ENCODE measurements around the gene FILIP1L.

FILIP1L gene

DNA sequence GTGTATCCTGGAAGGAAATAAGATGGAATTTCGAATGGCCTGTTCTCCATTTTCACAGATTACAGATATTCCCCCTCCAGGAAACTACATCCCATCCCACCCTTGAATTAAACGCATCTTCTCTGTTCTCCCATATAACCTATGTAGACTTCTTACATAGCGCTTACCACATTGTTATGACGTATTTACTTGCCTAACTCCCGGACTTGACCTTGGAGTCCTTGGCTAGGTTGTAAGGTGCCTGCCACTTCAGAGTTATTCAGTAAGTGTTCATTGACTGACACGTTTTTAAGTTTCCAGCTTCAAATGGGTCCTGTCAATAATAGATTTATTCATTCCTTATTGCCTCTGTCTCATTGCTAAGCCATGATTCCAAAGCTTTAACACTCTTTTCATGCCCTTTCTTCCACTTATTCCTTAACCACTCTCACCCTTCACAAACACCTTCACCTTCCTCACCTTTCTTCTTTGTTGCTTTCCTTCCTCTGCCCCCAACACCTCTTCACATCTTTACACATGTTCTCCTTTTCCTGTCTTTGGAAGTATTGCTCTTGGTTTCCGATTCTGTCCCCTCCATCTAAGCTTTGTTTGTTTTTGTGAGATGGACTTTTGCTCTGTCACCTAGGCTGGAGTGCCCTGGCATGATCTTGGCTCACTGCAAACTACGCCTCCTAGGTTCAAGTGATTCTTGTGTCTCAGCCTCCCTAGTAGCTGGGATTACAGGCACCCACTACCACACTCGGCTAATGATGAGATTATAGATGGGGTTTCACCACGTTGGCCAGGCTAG lies 158.3 kb downstream of the FILIP1L start:
- no peak for DNase-seq (ENCODE audit: low read depth in 2 of 2, low spot score in 1 of 2)

DNA sequence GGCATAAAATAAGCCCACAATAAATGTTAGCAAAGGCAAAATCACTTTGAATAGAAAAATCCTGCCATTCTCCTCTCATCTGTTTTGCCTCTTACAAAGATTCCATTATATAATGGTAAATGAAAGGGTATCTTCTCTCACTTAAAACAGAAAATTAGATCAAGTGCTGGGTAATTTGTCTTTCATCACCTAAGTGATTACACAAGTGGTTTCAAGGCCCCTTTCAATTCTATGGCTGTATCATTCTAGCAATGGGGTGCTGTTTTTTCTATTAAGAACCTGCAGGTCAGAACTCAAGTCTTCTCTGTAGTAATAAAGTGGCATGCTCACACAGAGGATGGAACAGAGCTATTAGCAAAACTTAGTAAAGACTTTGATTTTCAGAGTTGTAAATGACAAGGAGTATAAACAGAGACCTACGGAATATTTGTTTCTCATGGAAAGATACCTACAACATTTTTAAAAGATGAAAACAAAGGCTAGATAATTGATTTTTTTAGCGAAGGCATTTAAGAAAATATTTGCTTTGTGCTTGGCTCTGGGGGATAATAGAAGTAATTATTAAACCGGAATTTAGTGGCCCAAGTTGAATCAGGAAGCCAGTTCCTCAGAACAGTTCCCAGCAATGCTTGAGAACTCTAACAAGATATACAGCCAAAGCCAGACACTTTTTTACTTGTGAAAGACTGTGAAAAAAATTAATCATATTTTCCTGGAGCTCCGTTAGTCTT lies 159.2 kb downstream of the FILIP1L start:
- no peak for DNase-seq (ENCODE audit: low read depth in 2 of 2, low spot score in 1 of 2)

DNA sequence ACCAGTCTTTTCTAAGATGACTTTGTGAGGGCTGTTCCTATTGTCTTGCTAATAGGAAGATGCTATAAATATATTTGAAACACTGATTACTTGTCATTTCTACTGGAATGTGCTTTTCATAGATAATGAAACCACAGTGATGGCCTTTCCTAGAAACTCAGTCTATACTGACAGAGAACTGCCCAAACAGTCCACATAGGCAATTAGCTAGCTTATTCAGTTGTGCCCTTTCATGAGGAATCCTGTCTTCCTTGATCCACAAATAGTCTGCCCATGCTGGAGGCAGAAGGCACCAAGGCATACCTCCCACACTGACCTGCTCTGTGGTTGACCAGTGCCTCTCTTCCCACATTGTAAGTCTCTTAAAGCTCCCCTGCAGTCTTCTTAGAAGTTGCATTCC lies 160.7 kb downstream of the FILIP1L start:
- DNase-seq (ENCODE audit: low read depth in 2 of 2, low spot score in 1 of 2) = no peak

DNA sequence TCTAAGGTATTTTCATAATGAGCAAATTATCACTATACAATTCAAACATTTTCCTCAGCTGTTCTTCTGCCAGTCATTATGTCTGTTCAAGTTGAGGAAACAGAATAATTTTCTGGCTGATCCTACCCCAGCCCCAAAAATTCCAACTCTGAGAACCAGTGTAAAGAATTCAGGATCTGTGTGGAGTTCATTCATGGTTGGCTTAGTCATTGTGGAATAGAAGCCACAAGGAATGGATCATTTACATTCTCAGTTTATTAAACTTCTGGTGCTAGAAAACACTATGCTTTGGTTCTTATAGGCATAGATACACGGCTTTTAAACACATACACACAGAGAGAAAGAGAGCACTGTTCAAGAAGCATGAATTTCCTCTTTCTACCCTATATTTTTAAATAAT lies 162.0 kb downstream of the FILIP1L start:
- no peak for DNase-seq (ENCODE audit: low read depth in 2 of 2, low spot score in 1 of 2)

DNA sequence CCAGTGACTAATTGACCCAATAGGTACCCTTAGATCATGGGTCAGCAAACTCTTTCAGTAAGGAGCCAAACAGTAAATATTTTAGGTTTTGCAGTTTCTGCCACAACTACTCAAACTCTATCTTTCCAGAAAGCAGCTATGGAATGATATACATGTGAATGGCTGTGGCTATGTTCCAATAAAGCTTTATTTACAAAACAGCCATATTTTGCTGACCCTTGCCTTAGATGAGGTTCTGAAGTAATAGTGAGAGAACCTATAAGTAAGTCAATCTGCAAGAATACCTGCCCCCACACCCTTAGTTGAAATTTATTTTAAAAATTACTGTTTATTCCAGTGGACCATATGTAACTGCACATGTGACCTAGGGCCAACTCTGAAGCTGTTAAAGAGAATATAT lies 162.6 kb downstream of the FILIP1L start:
- DNase-seq (ENCODE audit: low read depth in 2 of 2, low spot score in 1 of 2) = no peak

DNA sequence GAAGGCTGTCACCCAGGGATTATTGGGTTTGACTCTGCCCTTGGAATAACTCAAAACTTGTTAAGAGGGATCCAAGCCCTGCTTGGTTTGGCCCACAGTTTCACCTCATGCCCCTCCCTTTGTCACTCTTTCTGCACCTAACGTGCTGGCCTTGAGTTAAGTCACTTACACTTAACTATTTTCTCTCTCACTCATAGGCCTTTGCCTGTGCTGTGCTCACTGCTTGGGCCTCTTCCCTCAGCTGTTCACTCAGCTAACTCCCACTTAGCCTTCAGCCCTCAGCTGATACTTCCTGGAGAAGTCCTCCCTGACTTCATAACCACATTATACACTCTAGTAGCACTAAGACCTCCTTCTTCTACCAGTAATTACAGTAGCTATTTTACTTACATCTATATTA lies 163.4 kb downstream of the FILIP1L start:
- no peak for DNase-seq (ENCODE audit: low read depth in 2 of 2, low spot score in 1 of 2)

DNA sequence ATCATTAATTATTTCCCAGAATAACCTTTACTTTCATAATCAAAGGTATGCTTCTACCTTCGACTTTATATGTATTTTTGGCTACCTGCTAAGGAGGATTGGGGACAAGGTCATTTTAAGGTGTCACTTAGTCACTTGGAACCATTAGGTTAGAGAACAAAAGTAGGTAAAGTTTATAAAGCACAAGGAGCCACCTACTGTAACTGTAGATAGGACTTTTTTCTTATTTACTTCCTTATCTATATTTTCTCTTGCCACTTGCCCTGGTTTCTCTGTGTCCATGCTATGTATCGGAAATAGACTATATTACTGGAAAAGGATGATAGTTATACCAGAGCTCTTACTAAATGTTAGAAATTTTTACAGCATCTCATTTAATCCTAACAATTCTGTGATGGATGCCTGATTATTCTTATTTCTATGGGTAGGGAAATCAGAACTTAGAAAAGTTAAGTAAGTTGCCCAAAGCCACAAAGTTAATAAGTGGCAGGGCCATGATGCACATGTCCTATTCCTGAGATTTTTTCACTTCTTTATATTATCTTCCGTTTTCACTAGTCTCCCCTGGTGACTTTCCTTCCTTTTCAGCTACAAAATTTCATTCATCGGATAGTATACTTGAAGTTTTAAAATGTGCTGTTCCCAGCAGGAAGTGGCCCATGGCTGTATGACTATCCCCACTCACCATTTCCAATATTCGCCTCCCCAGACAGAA lies 164.2 kb downstream of the FILIP1L start:
- no peak for DNase-seq (ENCODE audit: low read depth in 2 of 2, low spot score in 1 of 2)

DNA sequence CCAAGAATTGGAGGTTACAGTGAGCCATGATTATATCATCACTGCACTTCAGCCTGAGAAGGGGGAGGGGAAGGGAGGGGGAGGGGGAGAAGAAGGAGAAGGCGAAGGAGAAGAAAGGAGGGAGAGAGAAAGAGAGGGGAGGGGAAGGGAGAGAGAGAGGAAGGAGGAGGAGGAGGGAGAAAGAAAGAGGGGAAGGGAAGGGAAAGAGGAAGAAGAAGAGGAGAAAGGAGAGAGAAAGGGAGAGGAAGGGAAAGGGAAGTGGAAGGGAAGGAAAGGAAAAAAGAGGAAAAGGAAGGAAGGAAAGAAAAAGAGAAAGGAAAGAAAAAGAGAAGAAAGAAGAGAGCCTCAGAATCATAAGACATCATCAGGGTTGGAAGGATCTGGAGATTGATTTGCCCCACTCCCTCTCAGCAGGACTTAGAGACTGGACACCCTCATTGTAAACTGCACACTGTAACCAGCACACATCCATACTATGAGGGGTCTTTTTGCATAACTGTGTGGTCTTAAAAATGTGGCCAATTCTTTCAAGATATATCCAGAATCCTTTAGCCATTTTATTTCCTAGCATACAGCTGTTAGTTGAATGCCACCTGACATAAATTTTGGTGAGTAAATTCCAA lies 165.7 kb downstream of the FILIP1L start:
- DNase-seq (ENCODE audit: low read depth in 2 of 2, low spot score in 1 of 2) = no peak

DNA sequence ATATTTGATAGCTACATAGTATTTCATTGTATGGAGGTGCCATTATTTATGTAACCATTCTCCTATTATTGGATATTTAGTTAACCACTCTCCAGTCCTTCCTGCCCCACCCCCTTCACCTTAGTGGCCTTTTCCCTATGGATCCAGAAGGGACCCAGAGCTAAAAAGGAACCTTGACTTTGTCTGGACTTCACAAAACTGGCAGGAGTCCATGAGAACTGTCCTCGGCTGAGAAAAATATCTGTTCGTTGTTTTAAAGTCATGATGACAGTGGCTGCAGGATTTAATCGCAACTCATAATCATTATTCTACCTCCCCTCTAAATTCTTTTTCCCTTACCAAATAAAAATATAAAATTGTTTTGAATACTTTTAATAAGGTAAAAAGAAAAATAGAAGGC lies 166.9 kb downstream of the FILIP1L start:
- DNase-seq (ENCODE audit: low read depth in 2 of 2, low spot score in 1 of 2) = no peak

DNA sequence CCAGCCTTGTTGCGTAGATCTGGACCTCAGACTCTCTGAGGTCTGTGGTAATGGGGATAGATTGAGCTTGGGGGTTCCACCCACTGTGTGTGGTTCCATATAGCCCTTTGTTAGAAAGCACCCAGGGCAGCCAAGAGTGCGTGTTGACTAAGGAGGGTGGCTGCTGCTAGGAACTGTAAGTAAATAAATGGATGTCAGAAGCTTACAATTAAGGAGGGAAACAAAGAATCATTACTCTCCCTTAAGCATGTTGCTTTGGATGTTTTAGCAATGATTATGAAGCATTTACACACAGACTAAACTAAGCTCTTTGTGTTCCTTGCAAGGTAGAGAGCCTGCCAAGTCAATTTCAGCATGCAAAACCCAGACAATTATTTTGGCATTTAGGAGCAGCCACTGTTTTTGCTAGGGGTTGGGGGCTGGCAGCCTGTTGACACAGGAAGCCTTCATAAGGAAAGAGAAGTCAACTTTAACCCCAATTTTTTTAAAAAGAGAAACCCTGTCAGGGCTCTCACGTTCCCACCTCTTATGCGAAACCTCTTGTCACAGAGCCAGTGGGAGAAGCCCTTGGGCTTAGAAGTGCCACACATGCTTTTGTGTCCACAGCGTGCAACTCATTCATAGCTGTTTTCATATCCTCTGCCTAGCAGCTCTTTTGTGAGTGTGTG lies 168.8 kb downstream of the FILIP1L start:
- DNase-seq (ENCODE audit: low read depth in 2 of 2, low spot score in 1 of 2) = no peak

DNA sequence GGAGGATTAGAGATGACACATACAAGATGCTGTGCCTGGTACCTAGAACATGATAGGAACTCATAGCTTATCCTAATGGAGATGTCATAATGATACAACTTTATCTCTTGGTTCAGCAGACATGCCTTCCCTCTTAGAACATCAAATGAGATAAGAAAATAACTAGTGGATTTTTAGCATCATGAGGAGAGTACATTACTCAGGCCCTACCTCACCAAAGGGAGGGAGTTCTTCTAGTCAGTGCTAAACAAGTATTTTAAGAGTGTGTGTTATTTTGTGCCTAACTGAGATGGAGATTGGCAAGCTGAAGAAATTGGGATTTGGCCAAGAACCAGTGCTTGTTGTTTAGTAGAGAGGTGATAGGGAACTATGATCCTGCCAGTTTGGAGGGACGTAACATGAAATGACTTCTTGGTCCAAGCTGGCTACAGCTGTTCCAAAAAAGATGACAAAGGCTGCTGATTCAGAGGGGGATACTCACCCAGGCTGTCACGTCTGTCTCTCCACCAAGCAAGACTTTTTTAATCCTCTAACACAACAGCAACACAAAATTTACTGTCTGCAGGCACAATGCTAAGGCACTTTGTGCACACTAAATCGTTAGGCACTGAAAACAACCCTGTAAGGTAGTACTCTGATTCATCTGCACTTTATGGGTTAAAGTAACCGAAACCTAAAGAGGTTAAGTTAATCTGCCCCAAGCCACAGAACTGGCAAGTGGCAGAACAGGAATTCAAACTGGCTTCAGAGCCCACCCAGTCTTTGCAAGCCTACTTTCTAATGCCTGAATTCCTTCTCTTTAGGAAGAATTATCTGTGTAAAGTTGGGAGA lies 170.2 kb downstream of the FILIP1L start:
- no peak for DNase-seq (ENCODE audit: low read depth in 2 of 2, low spot score in 1 of 2)

DNA sequence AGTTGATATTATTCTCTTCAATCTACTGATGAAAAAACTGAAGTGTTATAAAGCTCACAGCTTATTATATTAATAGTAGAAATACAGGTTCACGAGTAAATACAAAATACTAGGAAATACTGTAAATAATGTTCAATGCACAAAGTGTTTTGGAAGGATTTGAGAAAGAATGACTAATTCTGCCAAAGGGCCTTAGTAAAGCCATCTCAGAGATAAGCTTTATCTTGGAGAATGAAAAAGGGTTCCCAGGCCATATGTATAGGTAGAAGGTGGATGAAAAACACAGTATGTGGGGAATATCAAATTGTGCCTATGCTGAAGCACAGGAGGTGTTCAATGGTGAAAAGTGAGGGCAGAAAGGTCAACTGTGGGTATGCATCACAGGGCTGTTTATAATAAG lies 173.1 kb downstream of the FILIP1L start:
- no peak for DNase-seq (ENCODE audit: low read depth in 2 of 2, low spot score in 1 of 2)

DNA sequence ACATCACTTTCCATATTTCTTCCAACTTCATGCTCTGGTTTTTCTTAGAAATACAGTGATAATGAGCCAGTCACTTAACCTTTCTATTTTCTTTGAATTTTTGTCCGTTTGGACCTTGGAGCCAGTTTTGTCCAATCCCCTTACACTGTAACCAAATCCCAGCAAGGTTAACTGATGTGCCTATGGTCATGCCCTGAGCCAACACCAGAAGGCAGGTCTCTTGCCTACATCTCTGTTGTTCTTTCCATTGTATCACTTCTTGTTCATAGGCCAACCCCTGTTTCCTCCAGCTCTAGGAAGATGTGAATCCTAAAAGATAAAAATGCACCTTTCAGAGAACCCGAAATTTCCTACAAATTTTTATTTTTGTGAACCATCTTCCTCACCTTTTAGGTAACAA lies 174.0 kb downstream of the FILIP1L start:
- no peak for DNase-seq (ENCODE audit: low read depth in 2 of 2, low spot score in 1 of 2)

DNA sequence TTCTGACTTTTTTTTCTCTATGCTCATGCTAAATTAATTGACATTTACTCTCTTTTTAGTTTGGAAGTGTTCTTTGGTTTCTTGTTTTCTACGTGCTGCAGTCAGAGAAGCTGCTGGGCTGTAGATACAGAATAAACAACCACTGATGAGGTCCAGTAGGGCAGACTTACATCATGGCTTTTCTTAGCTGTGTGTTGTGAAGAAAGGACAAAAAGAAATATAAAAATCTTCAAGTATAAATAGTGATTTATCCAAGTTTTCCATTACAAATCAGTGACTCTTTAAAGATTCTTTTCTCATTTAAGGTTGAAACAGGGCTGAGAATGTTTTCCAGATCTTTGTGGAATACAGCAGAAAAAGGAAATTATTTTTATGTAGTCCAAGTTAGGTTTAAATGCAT lies 174.4 kb downstream of the FILIP1L start:
- DNase-seq (ENCODE audit: low read depth in 2 of 2, low spot score in 1 of 2) = no peak

DNA sequence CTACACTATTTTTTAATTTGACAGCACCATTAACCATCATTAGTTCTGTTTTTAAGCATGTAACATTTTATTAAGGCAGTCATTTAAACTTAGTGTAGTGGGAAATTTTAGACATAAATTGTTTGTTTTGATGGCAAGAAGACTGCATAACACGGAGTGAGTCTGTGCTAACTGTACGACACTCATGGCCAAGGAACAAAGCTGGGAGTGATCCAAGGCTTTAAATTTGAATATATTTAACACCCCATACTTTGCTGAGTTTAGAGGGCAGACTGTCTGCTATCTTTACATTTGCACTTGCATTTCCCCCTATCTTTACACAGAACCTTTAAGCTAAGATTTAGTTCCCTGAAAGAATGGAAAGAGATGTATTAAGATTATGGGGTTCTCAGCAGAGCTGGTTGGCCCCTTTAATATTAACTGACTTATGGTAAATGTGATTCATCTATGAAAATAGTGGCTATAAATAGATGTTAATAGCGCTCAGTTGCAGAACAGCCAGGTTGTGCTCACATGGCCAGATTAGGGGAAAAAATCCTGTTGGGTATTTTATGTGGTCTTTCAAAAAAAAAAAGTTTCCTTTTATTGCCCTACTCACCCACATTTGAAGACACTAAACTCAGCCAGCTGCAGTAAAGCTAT lies 175.9 kb downstream of the FILIP1L start:
- DNase-seq (ENCODE audit: low read depth in 2 of 2, low spot score in 1 of 2) = no peak

DNA sequence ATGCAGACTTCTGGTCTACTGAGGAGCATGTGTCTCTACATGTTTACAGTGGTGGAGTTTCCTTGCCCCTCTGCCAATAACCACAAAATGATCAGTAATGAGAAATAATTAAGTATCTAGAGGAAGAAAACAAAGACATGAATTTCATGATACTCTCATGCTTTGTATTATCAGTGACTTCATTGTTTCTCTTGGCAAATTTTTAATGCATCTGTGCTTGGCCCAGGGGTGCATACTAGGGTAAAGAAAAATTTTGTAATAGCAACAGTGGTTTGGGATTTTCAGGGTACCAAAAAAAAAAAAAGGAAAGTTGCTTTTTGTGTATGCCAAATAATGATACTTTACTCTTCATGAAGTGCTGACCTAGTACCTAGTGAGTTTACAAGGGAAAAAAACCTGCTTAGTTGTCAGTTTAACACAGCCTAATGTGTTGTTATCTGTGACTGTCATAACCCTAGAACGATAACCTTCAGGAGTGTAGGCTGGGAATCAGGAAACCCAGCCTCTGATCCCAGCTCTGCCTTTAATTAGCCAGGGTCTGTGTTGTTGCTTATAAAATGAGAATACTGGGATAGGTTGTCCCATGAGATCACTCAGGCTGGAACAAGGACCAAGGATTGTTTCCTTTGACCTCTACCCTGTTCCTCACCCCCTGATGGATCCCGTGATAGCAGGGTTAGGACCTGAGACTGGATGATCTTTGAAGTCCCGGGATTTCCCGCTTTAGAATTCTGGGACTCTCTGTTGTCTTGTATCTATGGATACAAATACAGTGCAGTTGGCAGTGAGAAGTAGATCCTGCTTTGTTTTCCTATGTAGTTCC lies 179.1 kb downstream of the FILIP1L start:
- DNase-seq (ENCODE audit: low read depth in 2 of 2, low spot score in 1 of 2) = no peak

DNA sequence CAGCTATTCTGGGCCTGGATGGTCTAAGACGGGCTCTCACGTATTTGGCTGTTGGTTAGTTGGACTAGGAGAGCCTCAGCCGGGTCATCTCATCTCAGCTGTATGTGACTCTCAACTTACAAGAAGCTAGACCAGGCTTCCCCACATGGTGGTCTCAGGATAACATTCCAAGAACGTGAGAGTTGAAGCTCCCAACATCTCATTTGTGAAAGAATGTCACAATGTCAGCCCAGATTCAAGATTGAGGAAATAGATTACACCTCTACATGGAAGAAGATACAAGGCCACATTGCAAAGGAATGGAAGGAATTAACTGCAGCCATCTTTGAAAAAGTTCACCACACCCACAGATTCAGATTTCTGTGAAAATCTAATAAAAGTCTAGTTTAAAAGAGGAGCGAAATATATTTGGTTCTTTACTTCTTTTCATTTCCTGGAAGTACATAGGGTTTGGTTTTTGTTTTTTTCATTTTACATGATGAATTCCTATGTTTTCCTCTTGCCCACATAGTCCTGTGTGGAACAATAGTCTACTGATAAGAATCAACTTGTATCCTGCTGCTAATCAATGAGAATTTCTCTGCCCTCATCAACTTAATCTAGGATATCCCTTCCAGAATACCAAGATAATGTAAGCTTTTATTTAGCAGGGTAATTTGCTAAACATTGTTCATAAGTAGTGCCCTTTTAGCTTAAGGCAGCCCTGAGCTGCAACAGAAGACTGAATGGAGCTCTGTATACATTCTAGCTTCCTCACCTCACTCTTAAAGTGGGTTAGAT lies 180.1 kb downstream of the FILIP1L start:
- DNase-seq (ENCODE audit: low read depth in 2 of 2, low spot score in 1 of 2) = no peak

DNA sequence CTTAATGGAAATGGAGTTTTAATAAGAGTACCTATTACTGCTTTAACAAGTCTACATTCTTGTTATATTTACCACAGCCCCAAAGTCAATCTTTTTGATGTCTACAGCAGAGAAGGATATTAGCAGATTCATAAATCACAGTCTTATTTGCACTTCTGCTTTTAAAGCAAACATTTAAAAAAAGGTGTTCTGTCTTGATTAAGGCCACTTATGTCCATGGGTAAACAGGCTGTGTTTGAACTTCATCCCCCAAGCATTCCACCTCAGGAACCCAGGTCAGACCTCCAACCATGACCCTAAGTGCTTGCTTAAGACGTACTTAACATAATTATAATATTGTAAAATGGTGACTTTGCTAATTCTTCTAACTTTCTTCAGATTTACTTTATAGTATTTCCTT lies 183.2 kb downstream of the FILIP1L start:
- no peak for DNase-seq (ENCODE audit: low read depth in 2 of 2, low spot score in 1 of 2)

Measured in stimulated activated CD8-positive, alpha-beta memory T cell treated with anti-CD3 and anti-CD28 coated beads, Interleukin-4, amount 100 ng/mL, for 4 hours (primary cell).